ENCODE measurements around the gene ALDH3B2.
"Not testable (repeated sequence)": the region's sequence is repeated elsewhere in the genome, so short reads cannot be mapped to it uniquely, and the experiment has no call there.

Gene ALDH3B2

DNA sequence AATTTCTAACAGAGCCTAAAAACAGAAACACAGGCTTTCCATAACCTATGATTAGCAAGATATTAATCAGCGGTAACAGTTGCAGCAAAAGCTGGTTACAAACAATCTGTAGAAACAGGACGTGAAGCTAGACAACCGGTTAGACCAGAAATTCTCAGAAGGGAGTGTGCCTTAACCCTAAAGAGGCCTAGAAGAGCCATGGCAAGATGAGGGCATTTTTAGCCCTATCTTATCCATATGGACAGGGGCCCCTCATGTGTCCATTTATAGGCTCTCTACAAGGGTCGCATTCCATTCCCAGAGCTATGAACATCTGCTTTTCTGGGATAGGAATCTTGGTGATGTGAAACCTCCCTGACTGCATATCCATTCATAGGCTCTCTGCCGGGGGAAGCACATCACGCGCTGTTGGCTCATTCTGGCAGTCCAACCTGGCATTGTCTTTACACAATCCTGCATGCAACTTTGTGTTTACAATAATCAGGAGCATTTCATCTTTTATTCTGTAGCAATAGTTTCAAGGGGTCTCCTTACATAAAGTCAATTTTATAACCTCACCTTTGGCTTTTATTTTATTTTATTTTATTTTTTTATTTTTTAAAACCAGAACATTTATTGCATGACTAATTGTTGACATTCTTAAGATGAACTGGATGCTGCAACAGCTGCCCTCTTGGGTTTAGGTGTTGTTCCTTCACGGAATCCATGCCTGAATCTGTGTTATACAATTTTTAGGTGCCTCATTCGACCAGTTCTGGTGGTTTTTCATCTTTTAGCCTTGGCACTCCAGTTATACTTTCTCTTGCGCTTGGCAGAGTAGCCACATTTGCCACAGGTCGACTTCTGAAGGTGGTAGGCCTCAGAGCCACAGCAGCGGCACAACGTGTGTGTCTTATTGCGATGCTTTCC, 8.0 kb upstream of the ALDH3B2 start:
- not testable (repeated sequence) for DNase-seq

DNA sequence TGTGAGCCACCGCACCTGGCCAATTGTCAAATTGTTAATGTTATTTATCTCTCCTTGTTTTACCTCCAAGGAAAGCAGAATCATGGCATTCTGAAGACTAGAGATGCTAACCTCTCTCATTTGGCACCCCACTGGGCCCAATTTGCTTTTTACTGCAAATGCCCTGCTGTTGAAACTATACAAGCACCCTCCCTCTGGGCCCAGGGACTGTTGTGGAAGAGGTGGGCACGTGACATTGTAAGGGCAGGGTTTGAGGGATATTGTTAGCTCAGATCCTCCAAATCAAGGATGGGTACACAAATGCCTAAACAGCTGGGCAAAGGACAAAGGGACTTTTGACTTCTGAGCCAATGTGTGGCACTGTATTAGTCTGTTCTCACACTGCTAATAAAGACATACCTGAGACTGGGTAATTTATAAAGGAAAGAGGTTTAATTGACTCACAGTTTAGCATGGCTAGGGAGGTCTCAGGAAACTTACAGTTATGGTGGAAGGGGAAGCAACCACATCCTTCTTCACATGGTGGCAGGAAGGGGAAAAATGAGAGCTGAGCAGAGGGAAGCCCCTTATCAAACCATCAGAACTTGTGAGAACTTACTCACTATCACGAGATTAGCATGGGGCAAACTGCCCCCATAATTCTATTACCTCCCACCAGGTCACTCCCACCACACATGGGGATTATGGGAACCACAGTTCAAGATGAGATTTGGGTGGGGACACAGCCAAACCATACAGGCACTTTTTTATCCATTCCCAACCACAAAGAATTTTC, 6.5 kb upstream of the ALDH3B2 start:
- no peak for DNase-seq

DNA sequence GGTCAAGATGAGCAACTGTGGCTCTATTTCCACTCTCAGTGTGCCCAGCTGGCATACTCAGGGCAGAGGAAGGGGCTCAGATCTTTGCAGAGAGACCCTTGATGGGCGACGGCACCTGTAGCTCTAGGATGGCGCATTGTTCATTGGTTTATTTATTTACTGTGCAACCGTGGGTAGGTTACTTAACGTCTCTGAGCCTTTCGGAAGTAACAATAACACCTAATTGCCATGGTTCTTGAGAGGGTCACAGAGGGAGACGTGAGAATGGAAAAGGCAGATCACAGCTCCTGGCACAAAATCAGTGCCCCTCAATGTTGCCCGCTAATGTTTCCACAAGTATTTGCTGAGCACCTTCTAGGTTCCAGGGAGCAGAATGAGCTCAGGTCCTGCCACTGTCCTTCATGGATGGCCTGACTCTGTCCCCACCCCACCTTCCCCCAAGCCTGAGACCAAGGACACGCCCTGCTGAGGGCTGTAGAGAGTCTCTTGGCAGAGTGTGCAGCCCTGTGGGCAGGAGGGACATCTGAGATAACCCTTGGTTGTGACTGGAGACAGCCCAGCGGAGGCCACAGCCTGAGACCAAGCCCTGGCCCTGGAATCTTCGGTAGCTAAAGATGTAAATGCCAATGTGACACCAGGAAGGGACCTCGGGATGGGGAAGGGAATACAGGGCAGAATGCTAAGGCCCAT, 780 bp upstream of the ALDH3B2 start:
- DNase-seq = no peak

DNA sequence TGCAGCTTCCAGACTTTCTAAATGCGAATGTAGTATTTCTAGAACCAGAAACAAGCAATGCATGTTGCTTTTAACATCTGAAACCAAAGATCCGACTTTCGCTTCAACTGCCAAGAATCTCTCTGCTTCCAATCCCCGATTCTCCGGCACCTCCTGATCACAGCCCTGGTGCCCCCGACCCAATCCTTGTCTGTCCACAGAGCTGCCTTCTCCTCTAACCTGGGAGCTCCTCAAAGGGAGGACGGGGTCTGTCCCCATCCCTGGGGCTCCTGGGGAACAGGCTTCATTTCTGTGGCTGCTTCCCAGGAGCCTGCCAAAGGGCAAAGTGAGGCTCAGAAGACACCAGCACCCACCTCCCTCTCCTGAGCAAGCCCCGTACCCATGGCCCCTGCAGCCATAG, 521 bp downstream of the ALDH3B2 start:
- no peak for DNase-seq

DNA sequence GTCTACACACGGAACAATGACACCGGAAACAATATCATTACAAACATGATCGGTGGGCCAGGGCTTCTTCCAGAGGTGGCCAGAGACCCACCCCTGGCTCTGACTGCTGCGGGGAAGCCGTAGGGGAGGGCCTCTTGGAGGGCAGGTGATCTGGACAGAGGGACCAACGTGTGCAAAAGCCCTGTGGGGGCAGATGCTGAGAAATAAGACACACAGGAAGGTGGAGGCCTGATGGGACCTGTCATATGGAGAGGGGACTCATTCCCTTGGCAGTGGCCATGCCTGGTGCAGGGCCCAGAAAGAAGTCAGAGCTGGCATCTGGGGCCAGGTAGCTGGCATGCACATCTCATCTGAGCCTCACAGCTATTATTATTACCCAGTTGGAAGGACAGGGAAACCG, 1.1 kb downstream of the ALDH3B2 start:
- no peak for DNase-seq

DNA sequence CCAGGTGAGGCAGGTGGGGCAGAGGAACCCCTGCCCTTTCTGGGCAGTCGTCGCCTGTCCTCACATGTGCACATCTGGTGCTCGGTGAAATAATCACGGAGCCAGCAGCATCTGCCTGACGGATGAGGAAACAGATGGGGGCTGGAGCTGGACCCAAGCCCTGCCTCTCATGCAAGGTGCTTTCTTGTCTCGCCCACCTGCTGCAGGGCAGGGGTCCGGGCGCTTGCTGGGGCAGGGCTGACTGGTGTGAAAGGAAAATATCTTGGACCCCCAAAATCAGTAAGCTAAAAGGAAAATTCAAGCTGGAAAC, 3.3 kb downstream of the ALDH3B2 start:
- DNase-seq = no peak

DNA sequence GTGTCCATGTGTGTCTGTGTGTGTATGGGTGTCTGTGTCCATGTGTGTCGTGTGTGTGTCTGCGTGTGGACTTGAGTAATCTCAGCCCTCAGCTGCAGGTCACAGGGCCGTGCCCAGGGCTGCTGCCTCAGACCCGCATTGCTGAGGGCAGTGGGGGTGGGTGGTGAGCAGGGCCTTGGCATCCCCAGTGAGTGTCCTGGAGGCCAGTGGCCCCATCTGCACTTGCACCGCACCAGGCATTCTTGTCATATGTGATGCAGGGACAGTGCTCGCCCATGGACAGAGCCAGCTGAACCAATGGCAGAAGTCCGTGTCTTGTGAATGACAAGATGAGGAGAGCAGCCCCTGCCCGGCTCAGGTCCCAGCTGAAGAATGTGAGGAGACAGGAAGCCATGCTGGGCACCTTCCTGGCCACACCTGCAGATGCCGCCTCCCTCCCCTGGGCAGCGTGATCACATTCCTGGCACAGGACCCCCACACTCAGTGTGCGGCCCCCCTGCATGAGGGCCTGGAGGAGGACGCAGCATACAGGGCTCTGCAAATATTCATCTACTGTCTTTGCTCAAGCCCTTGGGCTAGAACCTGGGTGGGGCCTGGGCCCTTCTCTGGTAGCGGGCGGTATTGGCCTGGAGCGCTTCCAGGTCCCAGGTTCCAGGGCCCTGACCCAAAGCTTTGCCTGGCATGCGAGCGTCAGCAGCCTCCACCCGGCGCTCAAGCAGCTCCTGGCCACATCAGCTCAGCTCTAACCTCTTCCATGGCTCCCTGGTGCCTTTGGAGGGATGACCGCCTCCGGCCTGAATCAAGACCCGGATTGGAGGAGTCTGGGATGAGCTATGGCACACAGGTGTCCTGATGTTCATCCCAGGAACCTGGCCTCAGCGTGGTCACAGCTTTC, 3.9 kb downstream of the ALDH3B2 start:
- DNase-seq = no peak

DNA sequence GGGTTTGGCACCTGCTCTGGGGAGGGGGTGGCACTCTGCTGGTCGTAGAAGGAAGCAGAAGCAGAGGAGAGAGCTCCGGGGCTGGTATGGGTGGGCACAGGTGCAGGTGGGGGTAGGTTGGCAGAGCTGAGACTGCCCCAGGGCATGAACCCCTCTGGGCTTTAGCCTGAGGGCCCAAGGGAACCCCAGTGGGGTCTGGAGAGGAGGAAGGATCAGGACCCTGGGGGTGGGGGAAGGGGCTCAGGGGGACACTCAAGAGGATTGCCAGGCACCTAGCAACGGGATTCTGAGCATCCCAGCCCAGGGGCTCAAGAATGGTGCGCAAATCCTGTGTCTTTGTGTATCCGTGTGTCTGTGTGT, 6.3 kb downstream of the ALDH3B2 start:
- no peak for DNase-seq

DNA sequence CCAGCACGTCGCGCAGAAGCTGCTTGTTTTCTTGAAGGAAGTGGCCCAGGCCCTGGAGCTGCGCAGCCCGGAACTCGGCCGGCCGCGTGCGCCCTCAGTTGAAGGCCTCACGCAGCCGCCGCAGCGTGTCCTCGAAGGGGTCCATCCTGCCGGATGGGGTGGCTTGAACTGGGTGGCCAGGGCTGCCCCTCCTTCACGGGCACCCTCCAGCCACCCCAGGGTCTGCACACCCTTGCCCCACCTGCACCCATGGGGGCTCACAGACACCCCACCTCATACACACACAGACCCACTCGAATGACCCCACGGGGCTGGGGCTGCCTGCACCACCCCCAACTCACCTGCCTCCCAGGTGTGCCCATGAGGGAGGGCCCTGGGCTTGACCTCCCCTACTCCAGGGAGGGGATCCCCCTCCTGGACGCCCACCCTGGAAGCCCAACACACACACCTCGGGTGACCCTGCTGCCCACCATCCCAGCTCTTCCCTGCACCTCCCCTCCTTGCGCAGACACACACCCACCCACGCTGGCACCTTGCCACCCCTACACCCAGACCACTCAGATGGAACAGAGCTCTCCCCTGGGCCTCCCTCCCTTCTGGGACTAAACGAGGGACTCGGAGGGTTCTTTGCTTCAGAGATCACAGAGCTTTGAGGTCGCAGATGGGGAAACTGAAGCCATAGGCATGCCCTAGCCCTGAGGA, 6.8 kb downstream of the ALDH3B2 start:
- no peak for DNase-seq

DNA sequence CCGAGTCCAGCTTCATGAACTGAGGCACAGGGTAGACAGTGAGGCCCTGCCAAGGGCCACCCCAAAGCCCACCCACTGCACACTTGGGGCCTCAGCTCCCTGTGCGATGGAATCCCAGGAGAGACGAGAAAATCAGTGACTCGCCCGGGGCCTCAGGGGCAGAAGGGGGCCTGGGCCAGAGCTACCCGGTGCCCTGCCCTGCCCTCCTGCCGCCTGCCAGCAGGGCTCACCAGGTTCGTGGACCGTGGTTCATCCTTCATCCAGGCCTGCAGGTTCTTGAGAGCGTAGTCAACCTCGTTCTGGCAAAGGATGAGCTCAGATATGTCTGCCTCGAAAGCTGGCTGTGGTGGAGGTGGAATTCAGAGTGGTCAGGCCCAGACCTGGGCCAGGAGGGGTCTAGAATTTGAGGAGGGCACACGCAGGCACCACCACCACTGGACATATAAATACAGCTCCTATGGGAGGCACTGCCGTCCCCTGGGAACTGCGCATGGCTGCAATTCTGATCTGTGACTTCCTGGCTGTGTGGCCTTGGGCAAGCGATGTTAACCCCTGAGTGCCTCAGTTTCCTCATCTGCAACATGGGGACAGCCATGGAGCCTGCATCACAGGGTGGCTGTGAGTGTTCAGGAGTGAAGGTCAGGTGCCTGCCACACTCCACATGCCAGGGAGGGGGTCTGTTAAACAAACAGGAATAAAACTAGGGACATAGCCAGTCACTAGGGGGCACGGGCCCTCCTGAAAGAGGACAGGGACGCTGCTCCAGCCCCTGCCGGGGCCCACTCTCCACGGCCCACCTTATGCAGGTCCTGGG, 7.5 kb downstream of the ALDH3B2 start:
- DNase-seq = no peak

DNA sequence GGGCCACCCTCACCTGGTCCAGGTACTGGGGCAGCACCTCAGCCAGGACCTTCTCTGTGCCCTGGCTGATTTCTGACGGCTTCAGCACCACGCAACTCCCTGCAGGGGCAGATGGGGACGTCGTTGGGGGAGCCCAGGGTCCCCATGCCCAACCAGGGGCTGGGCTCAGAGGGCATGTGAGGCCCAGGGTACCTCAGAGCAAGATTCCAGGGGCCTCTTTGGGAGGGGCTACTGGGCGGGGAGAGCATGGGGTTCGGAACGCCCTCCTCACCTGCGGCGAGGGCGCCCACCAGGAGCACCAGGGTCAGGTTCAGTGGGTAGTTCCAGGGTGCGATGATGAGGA, 8.1 kb downstream of the ALDH3B2 start:
- no peak for DNase-seq

DNA sequence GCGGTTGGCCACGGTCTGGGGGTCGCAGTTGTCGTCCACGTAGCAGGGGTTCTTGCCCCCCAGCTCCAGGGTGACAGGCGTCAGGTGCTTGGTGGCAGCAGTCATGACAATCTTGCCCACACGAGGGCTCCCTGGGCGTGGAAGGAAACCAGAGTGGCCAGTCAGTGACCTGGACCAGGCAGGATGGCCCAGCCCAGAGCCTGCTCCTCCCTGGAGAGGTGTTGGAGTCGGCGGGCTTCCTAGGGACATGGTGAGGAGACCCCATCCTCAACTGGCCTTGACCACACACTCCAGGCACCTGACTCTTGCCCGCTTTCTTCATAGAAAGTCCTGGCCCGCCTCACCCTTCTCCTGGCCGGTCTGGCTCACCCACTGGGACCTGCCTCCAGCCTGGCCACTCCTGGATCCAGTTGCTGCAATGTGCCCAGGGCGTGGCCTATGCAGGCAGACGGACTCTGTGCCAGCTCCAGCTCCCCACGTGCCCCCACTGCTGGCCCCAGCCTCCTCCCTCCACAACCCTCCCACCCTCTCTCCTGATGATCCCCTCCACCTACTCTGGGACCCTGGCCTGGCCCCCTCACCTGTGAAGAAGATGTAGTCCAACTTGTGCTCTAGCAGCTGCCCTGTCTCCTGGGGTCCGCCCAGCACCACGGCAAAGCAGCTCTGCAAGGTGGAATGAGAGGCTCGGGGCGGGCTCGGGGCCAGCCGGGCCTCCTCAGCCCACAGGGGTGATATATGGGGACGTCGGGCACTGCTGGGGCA, 8.7 kb downstream of the ALDH3B2 start:
- no peak for DNase-seq

DNA sequence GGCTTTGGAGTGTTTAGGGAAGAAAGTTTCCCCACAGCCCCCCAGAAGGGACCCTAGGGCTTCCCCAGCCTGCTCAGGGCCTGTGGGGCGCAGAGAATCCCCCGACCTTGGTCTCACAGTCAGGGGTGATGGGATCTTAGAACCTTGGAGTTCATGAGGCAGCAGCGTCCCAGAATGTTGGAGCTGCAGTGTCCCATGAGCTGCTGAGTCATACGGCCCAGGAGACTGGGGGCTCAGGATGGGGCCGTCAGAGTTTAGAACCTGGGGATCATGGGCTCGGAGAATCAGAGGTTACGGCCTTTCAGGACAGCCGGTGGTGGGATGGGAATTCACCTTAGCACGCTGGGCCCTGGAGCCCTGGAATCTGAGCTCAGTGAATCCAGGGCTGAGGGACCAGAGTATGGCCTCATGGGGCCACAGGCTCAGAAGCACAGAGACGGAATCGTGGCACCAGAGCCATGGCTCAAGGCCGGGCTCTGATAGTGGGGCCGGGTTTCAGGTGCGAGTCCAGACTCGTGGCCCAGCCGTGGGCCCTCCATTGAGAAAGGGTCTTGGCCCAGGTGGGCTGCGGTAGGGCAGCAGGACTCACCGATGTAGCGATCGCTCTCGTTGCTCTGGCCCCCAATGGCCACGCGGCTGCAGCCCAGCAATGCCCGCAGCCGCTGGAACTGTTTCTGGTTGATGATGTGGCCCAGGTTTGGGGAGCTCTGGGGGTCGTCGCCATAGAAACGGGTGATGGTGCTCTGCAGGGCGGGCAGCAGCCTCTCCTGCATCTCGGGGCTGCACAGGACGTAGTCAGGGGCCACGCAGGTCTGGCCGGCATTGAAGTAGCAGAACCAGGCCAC, 9.5 kb downstream of the ALDH3B2 start:
- DNase-seq = no peak

DNA sequence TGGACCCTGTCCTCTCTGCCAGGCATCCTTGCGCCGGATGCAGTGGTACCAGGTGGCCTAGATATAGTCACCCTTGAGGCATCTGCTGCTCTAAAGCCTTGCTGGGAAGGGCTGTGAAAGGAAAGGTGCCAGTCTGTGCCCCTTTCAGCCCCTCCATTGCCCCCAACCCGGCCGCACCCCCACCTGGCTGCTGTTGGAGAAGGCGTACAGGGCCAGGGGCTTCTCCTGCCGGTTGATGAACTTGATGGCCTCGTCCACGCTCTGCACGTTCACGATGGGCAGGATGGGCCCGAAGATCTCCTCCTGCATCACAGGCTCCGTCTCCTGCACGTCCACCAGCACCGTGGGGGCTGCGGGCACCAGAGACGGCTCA, 10.2 kb downstream of the ALDH3B2 start:
- DNase-seq = no peak

DNA sequence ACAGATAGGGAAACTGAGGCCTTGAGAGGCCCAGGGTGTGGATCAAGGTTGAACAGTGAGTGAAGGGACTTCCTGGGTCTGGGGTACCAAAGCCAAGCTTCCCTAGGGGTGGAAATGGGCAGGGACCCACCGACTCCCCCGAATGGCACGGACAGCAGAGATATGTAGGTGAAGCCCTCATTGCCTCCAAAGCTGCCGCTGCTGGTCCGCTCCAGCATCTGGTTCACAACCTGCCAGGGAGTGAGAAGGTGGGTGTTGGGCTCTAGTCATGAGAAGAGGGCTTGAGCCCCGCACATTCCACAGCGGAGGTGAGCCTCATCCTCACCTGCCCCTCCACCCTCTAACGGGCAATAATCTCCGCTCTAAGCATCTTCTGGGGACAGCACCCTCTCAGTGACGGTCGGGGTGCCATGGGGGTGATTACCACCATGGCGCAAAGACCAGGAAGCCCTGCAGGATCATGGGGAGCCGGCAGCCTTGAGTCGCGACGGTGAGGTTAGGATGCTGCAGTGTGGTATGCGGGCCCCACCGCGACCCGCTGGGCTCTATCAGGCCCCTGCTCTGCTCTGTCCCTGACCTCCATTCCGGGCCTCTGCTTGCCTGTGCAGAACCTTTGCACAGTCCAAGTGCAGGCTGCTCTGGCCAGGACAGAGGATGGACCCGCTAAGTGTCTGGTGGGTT, 10.8 kb downstream of the ALDH3B2 start:
- no peak for DNase-seq

DNA sequence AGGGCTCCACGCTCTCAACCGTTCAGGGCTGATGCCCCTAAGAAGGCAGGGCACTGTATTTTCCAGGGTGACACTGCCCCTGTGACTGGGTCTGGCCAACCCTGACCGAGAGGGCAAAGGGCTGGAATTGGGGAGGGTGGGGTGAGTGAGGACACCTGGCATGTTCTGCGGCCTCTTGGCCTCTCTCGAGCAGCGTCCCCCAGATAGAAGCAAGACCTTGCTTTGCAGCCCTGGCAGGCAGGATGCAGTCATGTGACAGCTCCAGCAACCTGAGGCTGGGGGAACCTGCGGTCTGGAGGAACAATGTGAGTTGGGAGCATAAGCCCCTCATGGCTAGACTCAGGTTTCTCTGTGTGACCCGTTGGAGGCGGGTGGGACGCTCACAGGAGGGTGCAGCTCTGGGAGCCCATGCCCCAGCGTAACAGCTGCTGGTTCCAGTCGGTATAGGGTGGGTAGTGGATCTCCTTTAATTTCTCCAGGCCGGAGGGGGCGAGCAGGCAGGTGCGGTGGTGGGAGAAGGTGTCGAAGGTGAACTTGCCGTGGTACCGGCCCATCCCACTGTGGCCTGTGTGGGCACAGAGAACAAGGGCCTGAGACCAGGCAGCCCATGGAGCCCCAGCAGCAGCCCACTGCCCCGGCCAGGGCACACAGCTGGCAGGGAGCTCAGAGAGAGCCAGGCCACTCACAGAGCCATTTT, 11.4 kb downstream of the ALDH3B2 start:
- no peak for DNase-seq

DNA sequence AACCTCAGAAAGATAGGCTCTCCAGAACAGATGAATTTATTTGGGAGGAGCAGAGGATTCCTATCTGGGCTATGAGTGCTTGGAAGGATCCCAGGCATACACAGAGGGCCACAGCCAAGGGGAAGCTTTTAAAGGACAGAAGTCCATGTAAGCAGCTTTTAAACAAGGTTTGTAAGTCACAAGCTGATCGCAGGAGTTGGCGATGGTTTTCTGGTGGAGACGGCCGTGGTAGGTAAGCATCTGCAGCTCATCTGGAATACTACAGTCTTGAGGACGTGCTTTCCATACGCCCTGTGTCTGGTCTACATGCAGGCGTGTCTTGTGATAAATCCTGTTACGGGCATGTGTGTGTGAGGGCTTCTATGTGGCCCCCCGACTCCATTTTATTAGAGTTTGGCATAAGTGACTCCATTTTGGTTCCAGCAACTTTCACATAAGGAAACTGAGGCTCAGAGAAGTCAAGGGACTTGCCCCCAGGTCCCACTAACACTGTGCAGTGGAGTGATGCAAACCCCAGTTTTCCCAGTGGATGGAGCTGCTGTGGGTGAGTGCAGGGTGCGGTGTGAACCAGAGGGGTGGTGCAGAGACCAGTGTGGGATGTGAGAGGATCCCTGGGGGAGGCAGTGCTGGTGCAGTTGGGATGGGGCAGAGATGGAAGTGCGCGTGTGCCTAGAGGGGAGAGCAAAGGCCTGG, 12.1 kb downstream of the ALDH3B2 start:
- DNase-seq = no peak

DNA sequence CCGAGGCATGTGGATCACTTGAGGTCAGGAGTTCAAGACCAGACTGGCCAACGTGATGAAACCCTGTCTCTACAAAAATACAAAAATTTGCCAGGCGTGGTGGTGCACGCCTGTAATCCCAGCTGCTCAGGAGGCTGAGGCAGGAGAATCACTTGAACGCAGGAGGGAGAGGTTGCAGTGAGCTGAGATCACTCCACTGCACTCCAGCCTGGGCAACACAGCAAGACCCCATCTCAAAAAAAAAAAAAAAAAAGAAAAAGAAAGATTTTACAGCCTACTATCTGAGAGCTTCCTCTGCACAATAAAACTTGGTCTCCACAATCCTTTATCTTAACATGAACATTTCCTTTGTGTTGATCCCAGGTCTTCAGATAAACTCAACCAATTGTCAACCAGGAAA, 13.7 kb downstream of the ALDH3B2 start:
- DNase-seq = not testable (repeated sequence)

Measured in stimulated activated naive CD4-positive, alpha-beta T cell treated with Interleukin-2 at 50 U/mL for 16 hours (primary cell).